Measurements from ENCODE around the gene MFSD12. TPM values are rescaled to one million over a fixed set of nuclear protein-coding genes. Genes with fewer than 3 reads are reported as not detected.

The MFSD12 gene
- total RNA-seq, 1 donor from 2014 or later: 80.7 TPM

DNA sequence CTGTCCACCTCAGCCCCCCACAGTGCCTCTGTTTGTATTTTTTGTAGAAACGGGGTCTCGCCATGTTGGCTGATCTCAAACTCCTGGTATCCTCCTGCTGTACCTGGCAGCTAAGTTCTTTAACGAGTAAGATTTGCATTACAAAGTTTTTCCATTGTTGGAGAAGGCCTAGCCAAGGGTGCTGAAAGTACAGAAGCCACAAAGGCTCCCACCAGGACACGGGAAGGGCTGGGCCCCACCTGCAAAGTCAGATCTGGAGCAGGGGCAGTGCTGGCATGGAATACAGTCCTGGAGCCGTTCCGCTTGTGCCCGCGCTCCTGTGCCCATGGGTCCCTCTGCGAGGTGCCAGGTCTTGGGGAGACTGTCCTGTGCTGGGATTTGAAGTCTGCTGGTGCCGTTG, 39.1 kb downstream of the MFSD12 start:
- no peaks in the 10 kb centered on the region for H3K27me3 ChIP-seq (ENCODE audit: low read depth)
- H3K36me3 ChIP-seq: peaks cover 40% of the 10 kb centered on the region
- DNase-seq (no peak), ATAC-seq (no peak)
- no peak overlapping the region for H3K4me3 ChIP-seq
- H3K27ac ChIP-seq: no peak overlapping the region
- intact Hi-C loops (cut with DNase I): no loop called here
- TF ChIP-seq, protein P1, sequence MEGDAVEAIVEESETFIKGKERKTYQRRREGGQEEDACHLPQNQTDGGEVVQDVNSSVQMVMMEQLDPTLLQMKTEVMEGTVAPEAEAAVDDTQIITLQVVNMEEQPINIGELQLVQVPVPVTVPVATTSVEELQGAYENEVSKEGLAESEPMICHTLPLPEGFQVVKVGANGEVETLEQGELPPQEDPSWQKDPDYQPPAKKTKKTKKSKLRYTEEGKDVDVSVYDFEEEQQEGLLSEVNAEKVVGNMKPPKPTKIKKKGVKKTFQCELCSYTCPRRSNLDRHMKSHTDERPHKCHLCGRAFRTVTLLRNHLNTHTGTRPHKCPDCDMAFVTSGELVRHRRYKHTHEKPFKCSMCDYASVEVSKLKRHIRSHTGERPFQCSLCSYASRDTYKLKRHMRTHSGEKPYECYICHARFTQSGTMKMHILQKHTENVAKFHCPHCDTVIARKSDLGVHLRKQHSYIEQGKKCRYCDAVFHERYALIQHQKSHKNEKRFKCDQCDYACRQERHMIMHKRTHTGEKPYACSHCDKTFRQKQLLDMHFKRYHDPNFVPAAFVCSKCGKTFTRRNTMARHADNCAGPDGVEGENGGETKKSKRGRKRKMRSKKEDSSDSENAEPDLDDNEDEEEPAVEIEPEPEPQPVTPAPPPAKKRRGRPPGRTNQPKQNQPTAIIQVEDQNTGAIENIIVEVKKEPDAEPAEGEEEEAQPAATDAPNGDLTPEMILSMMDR (IDR thresholded peaks at IDR 0.05): no peak
- H3K9me3 ChIP-seq: no peaks in the 10 kb centered on the region
- peaks cover 18% of the 10 kb centered on the region for H3K4me1 ChIP-seq

DNA sequence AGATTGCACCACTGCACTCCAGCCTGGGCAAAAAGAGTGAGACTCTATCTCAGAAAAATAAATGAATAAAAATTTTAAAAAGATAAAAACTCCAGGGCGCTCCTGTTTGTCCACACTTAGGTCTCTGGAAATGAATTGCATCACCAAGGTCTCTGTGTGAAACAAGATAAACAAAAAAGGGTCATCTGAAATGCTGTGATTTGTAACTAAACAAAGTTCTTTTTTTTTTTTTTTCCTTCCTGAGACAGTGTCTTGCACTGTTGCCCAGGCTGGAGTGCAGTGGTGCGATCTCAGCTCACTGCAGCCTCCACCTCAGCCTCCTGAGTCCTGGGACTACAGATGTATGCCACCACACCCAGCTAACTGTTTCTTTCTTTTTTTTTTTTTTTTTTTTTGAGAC, 39.7 kb downstream of the MFSD12 start:
- Histone ChIP-seq H3K4me3 (no peak overlapping the region), H3K9me3 (no peaks in the 10 kb centered on the region), H3K36me3 (peaks cover 34% of the 10 kb centered on the region), H3K27me3 (ENCODE audit: low read depth) (no peaks in the 10 kb centered on the region), H3K4me1 (peaks cover 18% of the 10 kb centered on the region), H3K27ac (no peak overlapping the region)
- TF ChIP-seq, protein P1 (IDR thresholded peaks at IDR 0.05): no peak
- intact Hi-C loops (cut with DNase I): no loop called here
- ATAC-seq (no peak), DNase-seq (no peak)

DNA sequence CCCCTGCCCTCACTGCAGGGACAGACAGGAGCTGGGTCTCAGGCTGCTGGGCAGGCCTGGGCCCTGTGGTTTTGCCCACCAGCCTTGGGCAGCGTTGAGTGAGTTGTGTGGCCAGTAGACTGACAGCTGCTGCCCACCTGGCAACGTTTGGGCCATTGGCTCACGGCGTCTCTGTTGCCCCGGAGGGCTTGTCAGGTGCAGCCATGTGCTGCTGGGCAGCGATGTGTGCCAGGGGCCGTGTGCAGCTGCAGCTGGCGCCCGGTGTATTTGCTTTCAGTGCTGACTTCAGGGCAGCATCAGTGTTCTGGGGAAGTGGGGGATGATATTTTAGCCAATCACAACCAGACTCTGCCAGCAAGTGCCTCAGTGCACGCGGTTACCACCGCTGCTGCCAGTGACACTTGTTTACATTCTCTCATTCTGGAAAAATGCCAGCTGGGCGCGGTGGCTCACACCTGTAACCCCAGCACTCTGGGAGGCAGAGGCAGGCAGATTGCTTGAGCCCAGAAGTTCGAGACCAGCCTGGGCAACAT, 40.6 kb downstream of the MFSD12 start:
- Histone ChIP-seq H3K9me3 (no peaks in the 10 kb centered on the region), H3K4me3 (no peak overlapping the region), H3K36me3 (peaks cover 31% of the 10 kb centered on the region), H3K27me3 (ENCODE audit: low read depth) (no peaks in the 10 kb centered on the region), H3K27ac (no peak overlapping the region), H3K4me1 (peaks cover 18% of the 10 kb centered on the region)
- DNase-seq (no peak), ATAC-seq (no peak)
- intact Hi-C loops (cut with DNase I): no loop called here
- TF ChIP-seq, protein P1 (IDR thresholded peaks at IDR 0.05): no peak

DNA sequence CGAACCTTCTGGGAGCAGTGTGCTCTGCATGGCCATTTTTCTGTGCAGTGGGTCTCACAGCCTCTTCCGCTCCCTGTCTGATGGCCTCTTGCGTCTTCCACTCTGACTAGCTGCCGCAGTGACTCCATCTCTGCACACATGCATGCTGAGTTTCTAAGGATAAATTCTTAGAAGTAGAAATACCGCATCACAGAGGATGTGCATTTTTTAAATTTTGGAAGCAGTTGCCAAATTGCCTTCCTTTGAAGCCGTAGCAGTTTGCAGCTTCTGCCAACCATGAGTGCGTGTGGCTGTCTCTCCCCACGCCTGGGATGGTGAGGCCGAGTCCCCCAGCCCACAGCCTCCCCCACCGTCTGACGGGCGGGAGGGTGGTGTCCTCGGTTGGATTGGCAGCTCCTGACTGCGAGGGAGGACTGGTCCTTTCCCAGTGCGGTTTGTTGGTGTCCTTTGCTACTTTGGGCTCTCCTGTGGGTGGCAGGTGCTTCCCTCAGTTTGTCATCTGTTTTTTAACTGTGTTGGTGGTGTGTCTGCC, 41.4 kb downstream of the MFSD12 start:
- ATAC-seq (no peak), DNase-seq (no peak)
- TF ChIP-seq, protein P1 (IDR thresholded peaks at IDR 0.05): no peak
- Histone ChIP-seq H3K4me3 (no peak overlapping the region), H3K36me3 (peaks cover 39% of the 10 kb centered on the region), H3K27me3 (ENCODE audit: low read depth) (no peaks in the 10 kb centered on the region), H3K4me1 (peaks cover 18% of the 10 kb centered on the region), H3K27ac (no peak overlapping the region), H3K9me3 (no peaks in the 10 kb centered on the region)
- intact Hi-C loops (cut with DNase I): no loop called here

DNA sequence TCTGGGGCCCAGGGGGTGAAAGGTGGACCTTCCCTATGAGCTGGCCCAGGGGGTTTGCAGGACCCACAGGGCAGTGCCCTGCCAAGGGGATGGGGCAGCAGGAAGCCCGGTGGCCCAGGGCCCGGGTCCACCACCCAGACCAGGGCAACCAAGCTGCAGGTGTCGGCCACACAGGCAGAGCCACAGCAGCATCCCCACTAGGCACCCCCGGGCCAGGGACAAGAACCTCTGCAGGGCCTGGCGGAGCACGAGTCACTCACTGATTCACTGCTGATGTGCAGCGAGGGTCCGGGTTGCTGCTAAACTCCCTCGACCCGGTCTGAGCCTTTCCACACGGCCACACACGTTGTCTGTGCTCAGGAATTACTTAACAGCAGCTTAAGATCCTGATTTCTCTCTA, 42.5 kb downstream of the MFSD12 start:
- H3K36me3 ChIP-seq: peaks cover 44% of the 10 kb centered on the region
- no peak overlapping the region for H3K4me3 ChIP-seq
- intact Hi-C loops (cut with DNase I): no loop called here
- H3K9me3 ChIP-seq: no peaks in the 10 kb centered on the region
- TF ChIP-seq, protein P1 (IDR thresholded peaks at IDR 0.05): no peak
- no peak for DNase-seq
- H3K27me3 ChIP-seq (ENCODE audit: low read depth): no peaks in the 10 kb centered on the region
- no peak for ATAC-seq
- H3K27ac ChIP-seq: no peak overlapping the region
- peaks cover 18% of the 10 kb centered on the region for H3K4me1 ChIP-seq

All from lower lobe of right lung (tissue), 2 donors.